H9 (cell line): ENCODE results near the gene RMND5B. TPM values are rescaled to one million over a fixed set of nuclear protein-coding genes. Genes with fewer than 3 reads are reported as not detected.

Experiments
- DNase-seq: peaks from one replicate; pipeline ENCODE4 v3.0.0-alpha.2; 2017
- H2AFZ ChIP-seq: one replicate; pipeline ENCODE4 v1.6.1; 2013; ENCODE audit warnings: mild to moderate bottlenecking, low read length, control low read depth, moderate library complexity
- H2AK5ac ChIP-seq: 2 replicates; pipeline ENCODE4 v1.6.1; 2013; ENCODE audit warnings: low read length, control low read depth, mixed read lengths; ENCODE audit not compliant: insufficient read length
- H2BK120ac ChIP-seq: one replicate; pipeline ENCODE4 v1.6.1; 2013; ENCODE audit warnings: low read depth, mild to moderate bottlenecking, low read length, control low read depth, inconsistent platforms; ENCODE audit not compliant: poor library complexity, severe bottlenecking
- H2BK12ac ChIP-seq: 2 replicates; pipeline ENCODE4 v1.6.1; 2013; ENCODE audit warnings: low read length, control low read depth, mixed read lengths, low read depth; ENCODE audit not compliant: insufficient read length
- H2BK15ac ChIP-seq: 2 replicates; pipeline ENCODE4 v1.6.1; 2013; ENCODE audit warnings: low read depth, low read length, control low read depth
- H2BK20ac ChIP-seq: one replicate; pipeline ENCODE4 v1.6.1; 2013; ENCODE audit warnings: low read depth, mild to moderate bottlenecking, low read length, control low read depth, inconsistent platforms; ENCODE audit not compliant: poor library complexity, severe bottlenecking
- H2BK5ac ChIP-seq: 2 replicates; pipeline ENCODE4 v1.6.1; 2013; ENCODE audit warnings: low read length, control low read depth, mixed read lengths; ENCODE audit not compliant: insufficient read length
- H3K14ac ChIP-seq: 2 replicates; pipeline ENCODE4 v1.6.1; 2013; ENCODE audit warnings: low read length, control low read depth; ENCODE audit not compliant: insufficient read depth
- H3K18ac ChIP-seq: 2 replicates; pipeline ENCODE4 v1.6.1; 2013; ENCODE audit warnings: low read depth, mild to moderate bottlenecking, mixed read lengths, low read length, control low read depth; ENCODE audit not compliant: insufficient read length
- H3K23ac ChIP-seq: 2 replicates; pipeline ENCODE4 v1.6.1; 2013; ENCODE audit warnings: low read length, control low read depth, mixed read lengths, low read depth; ENCODE audit not compliant: insufficient read length
- H3K23me2 ChIP-seq: 2 replicates; pipeline ENCODE4 v1.6.1; 2013; ENCODE audit warnings: low read depth, mild to moderate bottlenecking, mixed read lengths, low read length, control low read depth; ENCODE audit not compliant: insufficient read length, poor library complexity, severe bottlenecking
- H3K27ac ChIP-seq: 2 replicates; pipeline ENCODE4 v1.5.1; 2013; ENCODE audit warnings: low read length, control low read depth, mixed read lengths, low read depth; ENCODE audit not compliant: insufficient read length
- H3K27me3 ChIP-seq: 2 replicates; pipeline ENCODE4 v1.6.1; 2013; ENCODE audit warnings: low read length, control low read depth, inconsistent platforms; ENCODE audit not compliant: insufficient read depth
- H3K4ac ChIP-seq: 2 replicates; pipeline ENCODE4 v1.6.1; 2013; ENCODE audit warnings: low read depth, mild to moderate bottlenecking, control low read depth, inconsistent platforms, low read length, moderate library complexity
- H3K4me1 ChIP-seq: 2 replicates; pipeline ENCODE4 v1.6.1; 2013; ENCODE audit warnings: low read length, control low read depth, inconsistent platforms; ENCODE audit not compliant: insufficient read depth
- H3K4me2 ChIP-seq: 2 replicates; pipeline ENCODE4 v1.6.1; 2013; ENCODE audit warnings: low read length, control low read depth, mixed read lengths; ENCODE audit not compliant: insufficient read length, insufficient read depth
- H3K56ac ChIP-seq: 2 replicates; pipeline ENCODE4 v1.6.1; 2013; ENCODE audit warnings: low read depth, mild to moderate bottlenecking, mixed read lengths, low read length, control low read depth; ENCODE audit not compliant: insufficient read length
- H3K79me1 ChIP-seq: 2 replicates; pipeline ENCODE4 v1.6.1; 2013; ENCODE audit warnings: low read depth, mild to moderate bottlenecking, moderate library complexity, low read length, control low read depth, inconsistent platforms; ENCODE audit not compliant: insufficient read depth, poor library complexity, severe bottlenecking
- H3K79me2 ChIP-seq: 2 replicates; pipeline ENCODE4 v1.6.1; 2013; ENCODE audit warnings: low read length, control low read depth, inconsistent platforms; ENCODE audit not compliant: insufficient read depth
- H3K9ac ChIP-seq: 2 replicates; pipeline ENCODE4 v1.6.1; 2013; ENCODE audit warnings: low read length, control low read depth, mixed read lengths; ENCODE audit not compliant: insufficient read length; ENCODE audit errors: extremely low read depth
- H3K9me3 ChIP-seq: one replicate; pipeline ENCODE4 v1.6.1; 2013; ENCODE audit warnings: low read depth, low read length, inconsistent platforms; ENCODE audit not compliant: control insufficient read depth
- H3T11ph ChIP-seq: one replicate; pipeline ENCODE4 v1.6.1; 2013; ENCODE audit warnings: mild to moderate bottlenecking, low read length, control low read depth, inconsistent platforms
- H4K20me1 ChIP-seq: one replicate; pipeline ENCODE4 v1.6.1; 2013; ENCODE audit not compliant: control insufficient read depth, insufficient read length, insufficient read depth
- H4K5ac ChIP-seq: 2 replicates; pipeline ENCODE4 v1.6.1; 2013; ENCODE audit warnings: low read depth, mild to moderate bottlenecking, mixed read lengths, low read length, control low read depth; ENCODE audit not compliant: insufficient read length
- H4K8ac ChIP-seq: replicated peaks from 2 replicates; pipeline ENCODE4 v1.6.1; 2013; ENCODE audit warnings: low read length, control low read depth, mixed read lengths, low read depth; ENCODE audit not compliant: insufficient read length
- H4K91ac ChIP-seq: 2 replicates; pipeline ENCODE4 v1.6.1; 2013; ENCODE audit warnings: low read depth, mild to moderate bottlenecking, moderate library complexity, mixed read lengths, low read length, control low read depth; ENCODE audit not compliant: insufficient read length
- H3K27ac Mint-ChIP-seq, 3 experiments: 2 replicates in 2 of 3; 3 replicates in 1 of 3; pipeline ENCODE4 v1.8.0; 2020 to 2021; ENCODE audit warnings: mixed read lengths in 3 of 3, mild to moderate bottlenecking in 1 of 3, moderate library complexity in 1 of 3
- H3K27me3 Mint-ChIP-seq: 2 replicates; pipeline ENCODE4 v1.8.0; 2021; ENCODE audit warnings: low read depth, mild to moderate bottlenecking, moderate library complexity, mixed read lengths
- H3K36me3 Mint-ChIP-seq, 3 experiments: 2 replicates in 2 of 3; 3 replicates in 1 of 3; pipeline ENCODE4 v1.8.0; 2020 to 2021; ENCODE audit warnings: low read depth in 3 of 3, mixed read lengths in 3 of 3; ENCODE audit not compliant: insufficient read depth in 1 of 3
- H3K4me1 Mint-ChIP-seq, 2 experiments: 2 replicates each; pipeline ENCODE4 v1.8.0; 2020; ENCODE audit warnings: mixed read lengths in 2 of 2
- H3K4me3 Mint-ChIP-seq, 2 experiments: 2 replicates in 1 of 2; 3 replicates in 1 of 2; pipeline ENCODE4 v1.8.0; 2020 to 2021; ENCODE audit warnings: mild to moderate bottlenecking in 2 of 2, mixed read lengths in 2 of 2, moderate library complexity in 1 of 2
- H3K9me3 Mint-ChIP-seq, 2 experiments: 2 replicates in 1 of 2; 3 replicates in 1 of 2; pipeline ENCODE4 v1.8.0; 2020; ENCODE audit warnings: mild to moderate bottlenecking in 2 of 2, mixed read lengths in 2 of 2, moderate library complexity in 1 of 2
- CTCF ChIP-seq: fragments of 200-600 bp; sonication (generic); conservative IDR thresholded peaks from 3 replicates; pipeline ENCODE4 v1.8.0; 2021; ENCODE audit warnings: antibody characterized with exemption, mild to moderate bottlenecking
- WGBS: extraction: QIAGEN DNeasy Blood & Tissue Kit; methylation state at CpG from one replicate; pipeline ENCODE4 v1.1.7; 2013; ENCODE audit warnings: missing lambda C conversion rate, low lambda C conversion rate, mixed read lengths; ENCODE audit not compliant: insufficient read length; ENCODE audit errors: extremely low coverage; 5-methylcytosine and 5-hydroxymethylcytosine counted together
- total RNA-seq: library from RNA; stranded (reverse); gene quantifications from 2 replicates; pipeline ENCODE4 v1.2.1, GENCODE V29; 2021

Gene RMND5B
- total RNA-seq, 1 experiment from 2014 or later, result 86.4 TPM

- peak; percentile 88 for DNase-seq
- H3K18ac ChIP-seq, result no peak overlapping the region
Measured at GRCh38 chr5:178120607-178121357, 10.0 kb upstream of the RMND5B start.

More at GRCh38 chr5:178120607-178121357, 10.0 kb upstream of the RMND5B start:
- Histone ChIP-seq H2BK15ac (no peak overlapping the region), H3K9ac (no peak overlapping the region), H3K4me2 (no peak overlapping the region), H3K27ac (no peak overlapping the region), H3K23ac (no peak overlapping the region), H4K5ac (no peak overlapping the region), H3K27me3 (no peaks in the 10 kb centered on the region), H2BK5ac (no peak overlapping the region), H2BK120ac (no peak overlapping the region), H3K14ac (no peak overlapping the region), H3K9me3 (no peaks in the 10 kb centered on the region), H3K4ac (no peak overlapping the region), H3K56ac (no peak overlapping the region), H2AK5ac (no peak overlapping the region), H3K79me2 (peaks cover 20% of the 10 kb centered on the region; the same call in 1 of the 2 replicates), H3K23me2 (no peaks in the 10 kb centered on the region), H3K4me1 (peaks cover 8% of the 10 kb centered on the region; the same call in 1 of the 2 replicates), H3K79me1 (no peaks in the 10 kb centered on the region), H4K20me1 (no peaks in the 10 kb centered on the region), H4K91ac (no peak overlapping the region), H3T11ph (no peak overlapping the region), H2AFZ (no peak overlapping the region), H4K8ac (no peak overlapping the region), H2BK12ac (no peak overlapping the region), H2BK20ac (no peak overlapping the region)
- Mint-ChIP-seq H3K4me1 (peaks cover 39 to 50% of the 10 kb centered on the region in 2 experiments), H3K4me3 (no peak overlapping the region), H3K27me3 (no peaks in the 10 kb centered on the region), H3K27ac (peak overlapping the region in 1 of 3 experiments; percentile 44; a peak in 1 of 7 replicates), H3K36me3 (peaks cover 10 to 34% (median 18%) of the 10 kb centered on the region in 3 experiments), H3K9me3 (no peaks in the 10 kb centered on the region; a peak in 1 of 5 replicates)
- peak; percentile 77 for TF ChIP-seq CTCF
- no CpG with 5 or more reads among the region's 29 CpGs for WGBS
